Colon (tissue), 2 donors: ENCODE measurements around the gene SHISA8.

Source experiments
- FAIRE-seq: peaks from 2 replicates; lab custom pipeline; 2012; peaks lifted over from hg19 to GRCh38; lab: Jason Lieb, UNC
- donor health status: control.
- donor health status: control.

SHISA8 gene

DNA sequence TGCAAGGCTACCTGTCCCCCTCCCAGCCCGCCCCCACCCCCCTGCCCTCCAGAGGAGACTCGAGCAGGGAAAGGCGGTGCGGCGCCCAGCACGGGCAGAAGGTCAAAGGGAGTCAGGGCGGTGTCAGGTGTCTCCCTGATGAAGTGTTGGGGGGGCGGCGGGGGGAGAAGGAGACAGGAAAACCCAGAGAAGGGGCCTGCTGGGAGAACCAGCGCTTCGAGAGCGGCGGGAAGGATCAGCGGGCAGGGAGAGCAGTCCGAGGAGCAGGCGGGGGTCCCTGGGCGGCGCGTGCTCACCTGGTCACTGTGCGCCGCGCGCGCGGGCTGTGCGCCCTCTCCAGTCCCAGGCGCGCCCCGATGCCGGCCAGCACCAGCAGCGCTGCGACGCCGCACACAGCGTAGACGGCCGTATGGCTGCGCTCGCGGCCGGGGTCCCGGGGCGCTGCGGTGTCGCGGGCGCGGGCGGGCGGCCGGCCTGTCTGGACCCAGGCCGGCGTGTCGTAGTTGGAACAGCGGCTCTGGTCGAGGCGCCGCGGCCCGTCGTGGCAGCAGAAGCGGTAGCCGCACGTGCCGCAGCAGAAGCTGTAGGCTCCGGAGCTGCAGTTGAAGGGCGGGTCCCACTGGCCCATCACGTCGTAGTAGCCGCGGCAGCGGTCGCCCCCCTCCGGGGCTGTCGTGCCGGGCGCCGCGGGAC lies 886 bp downstream of the SHISA8 start:
- FAIRE-seq = no peak

DNA sequence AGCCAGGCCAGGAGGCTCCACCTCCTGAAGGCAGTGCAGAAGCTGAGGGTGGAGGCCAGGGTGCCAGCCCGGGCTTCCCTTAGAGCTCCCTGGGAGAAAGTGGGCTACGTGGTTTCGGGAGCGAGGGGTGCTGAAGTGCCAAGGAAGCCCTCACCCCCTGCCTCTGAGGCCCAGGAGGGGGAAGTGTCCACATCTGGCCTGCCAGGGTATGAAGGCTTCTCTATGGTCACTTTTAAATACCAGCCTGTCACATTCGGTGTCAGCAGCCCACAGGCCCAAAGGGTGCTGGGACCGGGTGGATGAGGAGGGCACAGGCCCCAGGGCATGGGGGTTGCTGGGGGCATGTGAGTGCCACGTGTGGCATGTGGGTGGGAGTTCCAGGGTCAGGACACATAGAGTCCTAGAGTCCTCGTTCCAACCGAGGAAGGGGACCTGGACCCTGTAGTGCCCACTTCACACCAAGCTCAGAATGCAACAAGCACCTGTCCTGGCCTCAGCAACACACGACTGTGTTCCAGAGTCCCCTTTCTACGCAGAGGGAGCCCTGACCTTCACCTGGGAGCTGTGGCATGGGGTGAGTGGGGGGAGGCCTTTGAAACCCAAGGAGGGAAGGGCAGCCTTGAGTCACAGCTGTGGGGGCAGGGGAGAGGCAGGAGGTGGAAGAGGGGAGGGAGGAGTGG lies 1.7 kb downstream of the SHISA8 start:
- FAIRE-seq = no peak

DNA sequence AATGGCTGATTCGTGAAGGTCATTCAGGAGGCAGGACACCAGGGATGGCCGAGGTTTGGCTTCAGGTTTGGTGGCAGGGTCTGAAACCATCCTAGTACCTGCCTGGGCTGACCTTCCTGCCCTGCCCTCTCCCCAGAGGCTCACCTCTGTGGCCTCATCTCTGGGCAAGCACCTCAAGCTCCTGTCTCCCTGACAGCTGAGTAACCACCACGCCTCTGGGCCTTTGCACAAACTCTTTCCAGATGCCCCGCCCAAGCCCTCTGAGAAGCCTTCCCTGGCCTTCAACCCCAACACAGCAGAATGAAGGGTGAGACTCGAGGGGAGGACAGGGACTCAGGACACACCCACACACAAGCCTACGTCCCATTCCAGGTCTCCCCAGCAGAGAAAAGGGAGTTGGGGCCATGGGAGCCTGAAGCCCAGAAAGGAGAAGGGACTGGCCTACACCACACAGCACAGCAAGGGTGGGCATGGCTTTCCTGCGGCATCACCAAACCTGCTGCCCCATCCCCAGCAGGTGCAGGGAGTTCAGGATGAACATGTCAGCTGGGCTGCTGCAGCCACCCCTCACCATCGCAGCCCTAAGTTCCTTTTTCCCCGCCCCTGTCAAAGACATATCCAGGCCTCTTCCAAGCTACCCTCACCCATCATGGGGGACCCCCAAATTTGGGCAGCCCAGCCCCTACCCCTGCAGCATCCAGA lies 2.4 kb downstream of the SHISA8 start:
- FAIRE-seq = no peak

DNA sequence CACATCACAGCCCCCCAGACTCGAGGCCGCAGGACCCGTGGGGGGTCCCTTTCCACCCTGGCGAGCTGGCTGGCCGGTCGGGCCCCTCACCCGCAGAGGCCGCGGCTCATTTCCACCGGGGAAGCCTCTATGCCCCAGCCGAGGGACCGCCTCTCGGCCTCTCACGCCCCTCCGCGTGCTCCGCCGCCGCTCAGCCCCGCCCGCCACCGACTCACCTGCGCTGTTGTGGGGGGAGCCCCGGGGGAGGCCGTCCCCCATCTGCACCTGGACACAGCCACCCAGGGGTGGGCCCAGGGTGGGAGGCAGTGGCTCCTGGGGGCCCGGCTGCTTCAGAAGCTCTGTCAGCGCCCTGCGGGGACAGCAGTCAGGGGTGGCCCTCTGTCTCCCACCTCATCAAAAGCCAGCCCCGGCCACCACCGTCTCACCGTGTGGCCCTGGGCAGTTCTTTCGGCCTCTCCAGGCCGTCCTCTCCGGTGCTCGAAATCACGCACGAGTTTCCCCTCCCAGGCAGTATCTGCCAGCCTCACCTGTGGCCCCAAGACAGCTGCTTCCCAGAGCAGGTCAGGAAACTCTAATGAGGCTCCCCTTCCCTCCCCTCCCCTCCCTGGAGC lies 3.8 kb downstream of the SHISA8 start:
- FAIRE-seq = no peak

DNA sequence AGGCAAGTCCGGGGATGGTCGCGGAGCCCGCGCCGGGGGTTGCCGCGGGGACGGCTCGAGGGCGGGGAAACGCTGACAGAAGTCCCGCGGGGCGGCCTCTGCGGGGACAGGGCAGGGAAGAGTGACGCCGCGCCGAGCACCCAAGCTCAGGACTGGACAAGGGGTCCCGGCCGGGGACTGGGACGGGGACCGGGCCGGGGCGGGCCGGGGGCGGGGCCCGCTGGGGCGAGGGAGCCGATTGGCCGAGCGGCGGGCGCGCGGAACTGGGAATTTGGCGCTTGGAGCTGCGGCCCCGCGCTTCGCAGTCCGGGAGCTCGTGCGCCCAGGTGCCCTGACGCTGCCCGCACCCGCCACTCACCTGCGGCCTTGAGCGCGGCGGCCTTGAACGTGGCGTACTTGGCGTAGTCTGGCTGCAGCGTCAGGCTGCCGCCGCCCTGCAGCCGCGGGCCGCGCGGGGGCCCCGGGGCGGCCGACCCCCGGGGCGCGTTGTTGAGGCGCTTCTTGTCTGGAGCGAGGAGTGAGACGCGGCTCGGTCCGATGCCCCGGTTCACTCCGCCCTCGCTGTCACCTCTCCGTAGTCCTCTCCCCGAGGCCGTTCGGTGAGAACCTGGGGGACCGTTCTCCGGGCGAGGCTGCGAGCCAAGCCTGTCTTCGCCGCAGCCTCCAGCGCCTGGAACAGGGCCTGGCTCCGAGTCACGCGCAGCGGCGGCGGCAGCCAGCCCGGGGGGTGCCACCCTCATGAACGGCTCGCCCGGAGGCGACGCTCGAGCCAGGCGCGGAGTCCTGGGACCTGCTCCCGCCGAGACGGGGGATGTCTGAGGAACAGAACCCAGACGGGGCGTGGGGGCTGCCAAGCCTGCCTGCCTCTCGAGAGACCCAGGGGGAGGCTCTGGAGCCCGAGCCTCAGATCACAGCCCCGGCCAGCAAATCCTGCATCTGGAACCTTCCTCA lies 4.5 kb downstream of the SHISA8 start:
- no peak for FAIRE-seq

DNA sequence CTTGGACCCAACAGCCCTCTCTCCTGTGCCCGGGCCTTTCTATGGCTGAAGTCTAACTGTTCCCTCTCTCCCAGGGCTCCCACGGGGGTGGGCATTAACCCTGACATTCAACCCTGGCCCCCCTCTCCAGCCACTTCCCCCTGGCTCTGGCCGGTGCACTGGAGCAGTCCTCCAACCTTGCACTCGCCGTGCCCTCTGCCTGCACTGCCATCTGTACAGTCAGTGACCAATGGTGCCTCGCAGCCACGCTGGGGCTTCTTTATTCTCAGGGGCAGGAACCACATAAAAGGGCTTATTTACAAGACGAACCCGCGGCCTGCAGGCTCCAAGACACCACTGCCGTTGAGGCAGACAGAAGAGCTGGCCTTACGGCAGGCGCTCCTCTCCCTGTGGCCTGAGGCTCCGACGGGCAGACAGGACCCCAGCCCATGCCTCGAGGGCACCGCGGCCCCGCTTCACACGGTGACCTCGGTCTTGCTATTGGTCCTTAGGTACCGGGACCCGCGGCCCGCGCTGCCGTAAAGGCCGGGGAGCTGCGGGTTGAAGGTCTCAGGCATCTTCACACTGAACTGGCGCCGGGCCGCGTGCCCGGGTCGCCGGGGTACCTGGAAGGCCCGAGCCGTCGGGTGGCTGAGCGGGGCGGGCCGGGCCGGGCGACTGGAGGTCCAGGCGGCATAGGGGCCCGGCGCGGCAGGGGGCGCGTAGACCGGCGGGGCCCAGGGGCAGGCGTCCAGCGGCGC lies 5.4 kb downstream of the SHISA8 start:
- FAIRE-seq = no peak

DNA sequence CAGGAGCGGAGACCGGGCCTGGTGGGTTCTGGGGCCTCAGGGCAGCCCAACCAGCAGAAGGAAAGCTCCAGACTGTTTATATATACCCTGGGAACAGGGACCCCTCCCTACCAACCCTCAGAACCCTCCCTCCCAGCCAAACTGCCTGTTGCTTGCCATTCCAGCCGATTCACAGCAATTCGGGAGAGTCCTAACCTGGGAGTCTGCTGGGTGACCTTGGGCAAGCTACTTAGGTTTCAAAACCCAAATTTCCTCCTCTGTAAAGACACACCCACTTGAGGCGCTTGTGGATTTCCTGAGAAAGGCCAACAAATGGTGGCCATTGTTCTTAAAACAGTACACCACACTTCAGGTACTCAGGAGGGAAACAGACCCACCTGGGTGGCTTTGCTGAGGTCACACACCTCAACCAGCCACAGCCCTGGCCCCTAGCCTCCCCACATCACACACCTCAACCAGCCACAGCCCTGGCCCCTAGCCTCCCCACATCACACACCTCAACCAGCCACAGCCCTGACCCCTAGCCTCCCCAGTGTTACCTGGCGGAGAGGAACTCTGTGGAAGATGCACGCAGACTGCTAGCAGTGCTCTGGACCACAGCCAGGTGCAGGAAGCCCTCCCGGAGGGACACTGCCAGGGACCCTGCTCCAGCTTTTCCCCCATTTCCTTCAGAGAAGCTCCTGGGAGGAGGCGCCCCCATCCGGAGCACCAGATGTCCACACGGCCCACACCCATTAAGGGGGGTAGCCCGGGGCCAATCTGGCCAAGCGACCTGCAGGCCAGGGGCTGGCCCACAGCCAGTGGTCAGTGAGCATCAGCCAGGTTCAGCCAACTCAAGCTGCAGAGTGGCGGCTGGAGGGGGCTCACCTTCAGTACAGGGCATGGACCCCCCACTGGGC lies 6.2 kb downstream of the SHISA8 start:
- no peak for FAIRE-seq

DNA sequence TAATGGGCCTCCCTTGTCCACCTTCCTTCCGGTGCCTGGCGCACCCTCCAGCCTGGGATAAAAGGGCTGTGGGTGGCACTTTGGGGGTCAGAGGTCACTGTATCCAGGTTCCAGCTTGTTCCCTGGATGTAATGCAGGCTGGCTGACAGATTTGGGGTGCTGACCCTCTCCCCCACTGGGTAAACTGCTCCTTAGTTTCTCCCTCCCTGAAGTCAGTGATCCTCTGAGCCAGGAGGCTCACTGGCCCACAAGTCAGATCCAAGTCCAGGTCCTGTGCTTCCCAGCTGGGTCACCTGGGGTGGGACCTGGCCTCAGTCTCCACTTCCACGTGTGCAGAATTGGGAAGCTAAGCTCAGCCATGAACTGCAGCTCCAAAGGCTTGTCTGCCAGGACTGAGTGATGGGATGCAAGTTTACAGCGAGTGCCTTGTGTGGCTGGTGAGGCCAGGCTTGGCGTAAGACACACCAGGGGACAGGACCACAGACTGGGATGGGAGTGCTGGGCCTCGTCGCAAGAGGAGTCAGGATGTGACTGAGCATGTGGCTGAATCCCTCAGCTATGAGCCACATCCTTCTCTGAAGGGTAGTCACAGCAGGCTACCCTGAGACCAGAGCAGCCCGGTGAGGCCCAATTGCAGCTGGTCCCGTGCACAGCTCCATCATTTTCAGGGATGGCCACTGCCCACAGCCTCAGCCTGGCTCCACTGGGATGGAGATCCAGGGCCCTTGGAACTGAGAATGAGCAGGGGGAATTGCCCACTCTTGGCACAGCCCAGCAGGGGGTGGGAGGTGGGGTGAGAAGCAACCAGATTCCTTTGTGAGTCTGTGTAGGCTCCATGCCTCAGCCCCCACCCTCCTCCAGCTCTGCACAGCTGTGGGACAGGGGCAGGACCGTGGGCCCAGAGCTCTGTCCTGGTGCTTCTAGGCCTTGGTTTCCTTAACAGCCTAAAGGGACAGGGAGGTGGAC lies 7.2 kb downstream of the SHISA8 start:
- no peak for FAIRE-seq

DNA sequence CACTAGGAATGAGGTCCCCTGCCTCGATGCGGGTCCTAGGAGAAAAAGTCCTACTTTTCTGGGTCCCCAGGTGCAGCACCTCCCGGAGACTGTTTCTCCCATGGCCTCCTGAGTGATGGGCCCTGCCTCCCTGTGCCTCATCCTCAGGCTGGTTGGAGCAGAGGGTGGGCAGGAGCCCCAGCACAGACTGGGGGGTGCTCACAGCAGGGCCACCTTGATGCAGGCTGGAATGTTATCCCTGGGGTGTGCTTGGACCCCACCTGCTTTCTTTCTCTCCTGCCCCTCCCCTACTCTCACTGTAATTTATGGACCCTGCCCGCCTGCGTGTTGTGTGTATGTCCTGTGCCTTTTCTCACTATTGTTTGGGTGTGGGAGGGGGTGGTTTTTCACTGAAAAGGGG lies 8.1 kb downstream of the SHISA8 start:
- no peak for FAIRE-seq

DNA sequence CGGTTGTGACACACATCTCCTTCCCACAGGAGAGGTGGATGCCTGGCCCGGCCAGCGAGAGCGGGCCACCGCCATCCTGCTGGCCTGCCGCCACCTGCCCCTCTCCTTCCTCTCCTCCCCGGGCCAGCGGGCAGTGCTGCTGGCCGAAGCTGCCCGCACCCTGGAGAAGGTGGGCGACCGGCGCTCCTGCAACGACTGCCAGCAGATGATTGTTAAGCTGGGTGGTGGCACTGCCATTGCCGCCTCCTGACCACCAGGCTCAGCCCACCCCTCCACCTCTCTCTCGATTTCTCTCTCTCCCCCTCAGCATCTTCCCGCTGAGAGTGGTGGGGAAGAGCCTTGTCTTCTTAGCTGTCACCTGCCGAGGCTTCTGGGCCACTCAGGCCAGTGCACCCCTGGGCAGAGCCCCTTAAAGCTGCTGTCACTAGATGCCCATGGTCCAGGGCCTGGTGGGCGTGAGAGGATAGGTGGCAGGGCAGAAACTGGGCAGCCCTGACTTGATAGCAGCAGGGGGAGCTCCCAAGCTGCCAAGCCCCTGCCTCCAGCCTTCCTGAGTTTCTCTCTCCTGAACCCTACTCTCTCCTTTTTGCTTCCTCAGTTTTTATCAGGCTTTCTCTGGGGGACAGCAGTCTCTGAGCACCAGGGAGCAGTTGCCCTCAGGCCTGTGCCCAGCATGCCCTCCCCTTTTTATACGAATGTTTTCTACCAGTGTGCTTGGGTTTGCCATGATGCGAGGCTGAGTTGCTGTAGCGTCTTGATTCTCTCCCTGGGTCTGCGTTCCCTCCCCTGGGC lies 9.3 kb downstream of the SHISA8 start:
- no peak for FAIRE-seq

DNA sequence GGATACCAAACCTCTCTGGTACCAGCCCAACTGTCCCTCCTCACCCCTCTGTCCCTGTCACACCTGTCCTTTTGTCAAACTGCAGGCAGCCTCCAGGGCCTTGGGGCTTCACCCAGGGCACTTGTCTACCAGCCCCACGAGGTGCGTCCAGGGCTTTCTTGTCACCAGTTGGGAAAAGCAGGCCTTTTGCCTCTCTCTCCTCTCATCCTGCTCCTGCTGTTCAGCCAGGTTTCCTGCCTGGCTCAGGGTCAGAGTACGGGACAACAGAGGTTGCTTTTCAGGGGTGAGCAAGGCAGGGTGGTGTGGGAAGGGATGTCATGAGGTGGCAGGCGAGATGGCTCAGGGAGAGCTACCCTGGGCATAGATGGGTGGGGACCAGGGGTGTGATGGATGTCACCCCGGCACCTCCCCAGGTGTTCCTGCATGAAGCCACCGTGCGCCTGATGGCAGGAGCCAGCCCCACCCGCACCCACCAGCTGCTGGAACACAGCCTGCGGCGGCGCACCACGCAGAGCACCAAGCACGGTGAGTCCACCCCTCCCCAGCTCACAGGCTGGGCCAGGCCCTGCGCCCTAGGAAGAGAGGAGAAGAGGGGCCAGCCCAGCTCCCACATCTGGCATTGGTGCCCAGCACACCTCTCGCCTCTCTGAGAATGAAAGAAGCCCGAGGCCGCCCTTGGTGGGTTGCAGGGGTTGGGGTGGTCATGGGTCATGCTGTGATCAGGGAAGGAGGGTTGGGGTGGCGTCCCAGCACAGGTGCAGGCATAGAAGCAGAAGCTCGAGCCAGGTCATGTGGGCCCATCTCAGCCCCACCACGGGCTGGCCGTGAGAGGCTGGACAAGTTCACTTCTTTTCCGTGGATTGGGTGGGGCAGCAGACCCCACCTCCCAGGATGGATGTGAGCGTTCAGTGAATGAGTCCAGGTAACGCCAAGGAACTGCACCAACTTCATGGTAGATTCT lies 10.1 kb downstream of the SHISA8 start:
- FAIRE-seq = no peak

DNA sequence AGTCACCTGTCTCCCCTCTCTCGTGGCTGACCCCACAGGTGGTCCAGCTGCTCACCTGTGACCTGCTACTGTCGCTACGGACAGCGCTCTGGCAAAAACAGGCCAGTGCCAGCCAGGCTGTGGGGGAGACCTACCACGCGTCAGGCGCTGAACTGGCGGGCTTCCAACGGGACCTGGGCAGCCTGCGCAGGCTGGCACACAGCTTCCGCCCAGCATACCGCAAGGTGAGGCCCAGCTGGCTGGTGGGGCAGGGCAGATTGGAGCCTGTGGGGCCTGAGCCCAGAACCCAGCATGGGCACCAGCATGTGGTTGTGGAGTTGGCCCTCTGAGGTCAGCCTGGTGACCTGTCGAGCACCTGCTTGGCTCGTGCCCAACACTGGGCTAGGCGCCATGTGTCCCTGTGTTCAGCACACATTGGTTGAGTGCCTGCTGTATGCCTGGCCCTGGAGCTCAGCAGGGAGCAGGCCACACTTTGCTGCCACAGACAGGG lies 11.9 kb downstream of the SHISA8 start:
- FAIRE-seq = no peak

DNA sequence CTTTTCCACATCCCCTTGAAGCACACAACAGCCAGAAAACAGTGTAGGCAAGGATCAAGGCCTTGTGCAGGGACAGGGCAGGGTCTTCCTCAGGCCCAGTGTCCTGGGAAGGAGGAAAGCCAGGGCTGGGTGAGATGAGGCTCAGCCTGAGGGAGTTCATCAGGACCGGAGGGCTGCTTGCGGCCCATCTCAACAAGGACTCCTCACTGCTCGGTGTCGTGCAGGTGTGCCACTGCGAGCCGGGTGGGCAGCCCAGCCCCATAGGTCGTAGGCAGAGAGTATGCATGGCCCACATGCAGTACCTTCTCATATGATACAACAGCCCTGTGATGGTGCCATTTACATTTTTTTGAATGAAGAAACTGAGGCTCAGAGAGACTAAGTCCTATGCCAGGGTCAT lies 12.9 kb downstream of the SHISA8 start:
- no peak for FAIRE-seq

DNA sequence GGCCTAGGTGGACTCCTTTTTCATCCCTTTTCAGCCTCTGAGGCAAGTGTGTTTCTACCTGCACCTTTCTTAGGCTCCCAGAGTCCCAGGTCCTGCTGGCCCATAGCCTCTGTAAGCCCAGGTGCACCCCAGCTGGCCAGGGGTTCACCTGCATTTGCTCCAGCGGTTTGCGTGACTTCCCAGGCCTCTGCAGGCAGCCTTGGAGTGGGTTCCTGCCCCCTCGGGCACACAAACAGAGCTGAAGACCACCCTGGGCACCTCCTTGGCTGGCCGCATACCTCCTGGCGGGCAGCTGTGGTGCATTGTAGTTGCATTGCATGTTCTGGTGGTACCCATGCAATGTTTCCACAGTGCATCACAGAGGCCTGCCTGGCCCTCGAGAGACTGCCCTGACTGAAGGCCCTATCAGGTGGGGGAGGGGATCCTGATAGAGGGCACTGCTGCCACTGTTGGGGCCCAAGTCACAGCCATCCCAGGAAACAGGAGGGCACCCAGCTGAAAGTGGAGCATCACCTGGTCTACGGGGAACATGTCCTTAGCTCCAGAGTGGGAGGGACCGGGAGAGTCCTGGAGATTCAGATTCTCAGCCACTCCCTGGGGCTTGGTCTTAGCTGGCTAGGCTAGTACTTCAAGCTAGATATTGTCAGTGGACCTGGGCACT lies 14.1 kb downstream of the SHISA8 start:
- no peak for FAIRE-seq

DNA sequence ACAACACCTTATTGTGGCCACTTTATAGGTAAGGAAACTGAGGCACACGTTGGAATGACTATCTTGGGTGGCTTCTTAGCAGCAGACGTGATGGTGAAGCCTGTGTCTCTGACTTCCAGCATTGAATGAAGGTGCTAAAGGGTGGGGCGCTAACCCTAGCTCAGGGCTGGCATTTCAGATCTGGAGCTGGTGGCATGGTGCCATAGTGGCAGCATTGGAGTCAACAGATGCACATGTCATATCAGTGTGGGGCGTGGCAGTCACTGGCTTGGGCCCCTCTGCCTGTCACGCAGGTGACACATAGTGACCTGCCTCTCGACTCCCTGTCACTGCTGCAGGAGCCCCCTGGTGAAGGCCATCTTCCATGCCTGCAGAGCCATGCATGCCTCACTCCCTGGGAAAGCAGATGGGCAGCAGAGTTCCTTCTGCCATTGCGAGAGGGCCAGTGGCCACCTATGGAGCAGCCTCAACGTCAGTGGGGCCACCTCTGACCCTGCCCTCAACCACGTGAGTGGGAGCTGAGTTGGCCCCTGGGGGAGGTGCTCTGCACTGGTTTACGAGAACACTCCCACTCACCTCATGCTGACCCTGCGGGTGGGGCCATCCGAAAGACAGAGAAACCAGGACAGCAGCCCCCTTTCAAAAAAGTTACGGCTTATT lies 14.8 kb downstream of the SHISA8 start:
- no peak for FAIRE-seq

DNA sequence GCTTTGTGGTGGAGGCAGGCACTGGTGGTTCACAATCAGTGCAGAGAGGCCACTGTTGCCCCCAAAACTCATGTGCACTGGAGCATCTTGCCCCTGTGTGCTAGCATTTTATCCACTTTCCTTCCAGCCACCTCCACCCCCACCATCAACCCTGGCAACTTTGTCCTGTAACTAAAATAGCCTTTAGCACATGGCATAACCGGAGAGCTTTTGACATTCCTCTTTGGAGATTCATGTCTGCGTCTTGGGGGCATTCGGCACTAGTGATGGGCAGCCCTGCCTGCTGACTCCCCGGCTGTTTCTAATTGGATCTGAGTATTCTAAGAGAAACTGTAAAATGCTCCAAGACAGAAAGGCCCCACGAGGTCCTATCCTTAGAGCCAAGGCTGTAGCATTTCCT lies 15.8 kb downstream of the SHISA8 start:
- no peak for FAIRE-seq
